GM19099 (cell line): ENCODE measurements around the gene KDM2B.

Experiments used
- POLR2A ChIP-seq: IDR thresholded peaks from 3 replicates; pipeline ENCODE4 v1.6.1; 2011; ENCODE audit warnings: low read depth; ENCODE audit not compliant: insufficient read length; ENCODE audit errors: extremely low read depth

The KDM2B gene

DNA sequence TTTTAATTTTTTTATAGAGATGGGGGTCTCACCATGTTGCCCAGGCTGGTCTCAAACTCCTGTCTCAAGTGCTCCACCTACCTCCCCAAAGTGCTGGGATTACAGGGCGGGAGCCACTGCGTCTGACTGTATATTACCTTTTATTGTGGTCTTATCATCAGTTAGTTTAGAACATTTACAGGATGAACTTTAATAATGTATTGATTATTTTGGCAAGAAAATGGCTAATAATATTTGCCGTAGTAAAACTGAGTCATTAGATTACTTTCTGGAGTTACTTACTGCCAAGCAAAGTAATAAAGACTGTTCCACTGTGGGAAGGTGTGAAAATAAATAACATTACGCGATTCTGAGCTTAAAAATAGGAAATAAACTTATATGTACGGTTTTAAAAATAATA lies 21.9 kb upstream of the KDM2B start:
- TF ChIP-seq POLR2A, result no peak

DNA sequence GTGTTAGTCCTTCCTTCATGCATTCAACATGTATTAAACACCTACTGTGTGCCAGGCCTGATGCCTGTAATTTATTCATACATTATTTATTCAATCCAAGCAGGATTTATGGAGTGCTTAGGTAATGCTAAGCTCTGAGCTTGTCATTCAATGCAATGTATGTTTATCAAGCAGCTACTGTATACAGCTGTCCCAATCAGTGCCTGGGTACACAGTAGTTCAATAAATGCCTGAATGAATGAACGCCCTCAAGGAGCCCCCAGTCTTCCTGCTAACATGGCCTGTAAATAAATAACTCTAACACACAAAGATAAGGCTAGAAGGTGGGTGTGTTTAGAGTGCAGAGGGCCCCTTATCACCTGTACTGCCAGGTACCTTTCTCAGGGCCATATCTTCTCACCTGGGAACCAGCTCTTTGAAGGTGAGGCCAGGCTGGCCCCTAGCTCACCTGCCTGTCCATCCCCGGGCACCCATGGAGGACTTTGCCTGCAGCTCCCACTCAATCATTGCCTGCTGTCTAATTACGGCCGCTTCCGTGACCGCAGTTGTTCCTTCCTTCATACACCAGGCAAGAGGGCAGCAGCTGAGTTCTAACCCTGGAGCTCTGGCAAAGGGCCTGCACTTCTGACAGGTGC lies 20.0 kb upstream of the KDM2B start:
- TF ChIP-seq POLR2A, result no peak

DNA sequence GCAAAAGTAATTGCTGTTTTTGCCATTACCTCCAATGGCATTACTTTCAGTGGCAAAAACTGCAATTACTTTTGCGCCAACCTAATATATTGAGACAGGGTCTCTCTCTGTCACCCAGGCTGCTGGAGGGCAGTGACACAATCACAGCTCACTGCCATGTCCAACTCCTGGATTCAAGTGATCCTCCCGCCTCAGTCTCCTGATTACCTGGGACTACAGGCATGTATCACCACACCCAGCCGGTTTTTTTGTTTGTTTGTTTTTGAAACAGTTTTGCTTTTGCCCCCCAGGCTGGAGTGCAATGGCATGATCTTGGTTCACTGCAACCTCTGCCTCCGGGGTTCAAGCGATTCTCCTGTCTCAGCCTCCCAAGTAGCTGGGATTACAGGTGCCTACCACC lies 15.7 kb upstream of the KDM2B start:
- no peak for TF ChIP-seq POLR2A

DNA sequence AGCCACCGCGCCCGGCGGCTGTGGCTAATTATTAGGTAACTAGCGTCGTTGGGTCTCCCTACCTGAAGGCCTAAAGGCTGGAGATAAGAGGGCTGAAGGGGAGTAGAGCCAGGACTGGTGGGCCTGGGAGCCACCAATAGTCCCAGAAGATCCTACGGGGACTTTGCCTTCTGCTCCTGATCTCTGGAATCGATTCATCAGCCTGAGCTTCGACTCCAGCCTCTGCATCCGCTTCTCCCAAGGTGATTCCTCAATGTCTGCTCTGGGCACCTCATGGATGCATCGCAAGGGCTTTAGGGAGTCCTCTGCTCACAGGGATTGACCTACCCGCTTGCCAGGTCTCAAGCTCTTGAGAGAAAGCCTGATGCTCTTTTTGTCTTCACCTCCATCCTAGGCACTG lies 14.7 kb upstream of the KDM2B start:
- TF ChIP-seq POLR2A, result no peak

DNA sequence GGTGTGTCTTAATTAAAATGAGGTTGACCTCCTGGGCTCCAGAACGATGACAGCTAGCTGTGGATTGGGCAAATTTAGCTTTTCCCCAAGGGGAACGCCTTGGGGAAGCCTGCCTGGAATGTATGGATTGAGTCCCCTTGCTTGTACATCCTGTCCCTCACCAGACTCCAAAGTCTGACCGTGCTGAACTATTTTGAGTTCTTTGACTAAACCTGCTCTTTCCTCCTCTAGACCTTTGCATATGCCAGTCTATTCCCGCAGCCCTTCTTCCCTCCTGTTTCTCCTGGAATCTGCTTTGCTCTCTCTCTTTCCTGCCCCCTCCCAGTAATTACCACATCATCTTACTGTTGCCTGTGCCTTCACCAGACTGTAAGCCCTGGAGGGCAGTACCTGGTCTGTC lies 11.5 kb upstream of the KDM2B start:
- no peak for TF ChIP-seq POLR2A

DNA sequence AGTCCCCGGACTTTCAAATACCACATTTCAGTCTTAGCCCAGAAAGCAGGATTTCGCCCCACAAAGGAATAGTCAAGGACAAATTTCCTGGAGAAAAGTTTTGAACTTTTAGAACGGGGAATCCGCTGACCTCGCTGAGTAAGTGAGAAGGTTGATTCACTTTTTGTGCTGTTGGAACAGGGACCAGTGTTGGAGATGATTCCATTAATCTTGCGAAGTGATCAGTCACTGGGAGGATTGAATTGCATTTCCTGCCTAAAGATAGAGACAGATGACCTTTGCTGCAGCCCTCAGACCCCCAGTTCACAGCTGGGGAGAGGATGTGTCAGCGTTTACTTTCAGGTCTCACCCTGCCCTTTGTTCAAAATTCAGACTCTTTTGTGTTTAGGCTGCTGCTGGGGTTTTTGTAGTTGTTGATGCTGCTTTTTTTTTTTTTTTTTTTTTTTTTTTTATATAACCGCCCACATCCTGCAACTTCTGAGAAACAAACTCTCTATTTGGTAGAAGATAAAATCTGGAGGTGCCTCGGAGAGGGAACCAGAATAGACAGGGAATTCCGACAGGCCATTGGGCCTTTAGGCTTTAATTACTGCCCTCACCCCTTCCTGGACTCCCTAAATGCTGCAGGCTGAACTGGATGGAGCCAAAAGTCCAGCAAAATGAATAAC lies 9.8 kb upstream of the KDM2B start:
- no peak for TF ChIP-seq POLR2A

DNA sequence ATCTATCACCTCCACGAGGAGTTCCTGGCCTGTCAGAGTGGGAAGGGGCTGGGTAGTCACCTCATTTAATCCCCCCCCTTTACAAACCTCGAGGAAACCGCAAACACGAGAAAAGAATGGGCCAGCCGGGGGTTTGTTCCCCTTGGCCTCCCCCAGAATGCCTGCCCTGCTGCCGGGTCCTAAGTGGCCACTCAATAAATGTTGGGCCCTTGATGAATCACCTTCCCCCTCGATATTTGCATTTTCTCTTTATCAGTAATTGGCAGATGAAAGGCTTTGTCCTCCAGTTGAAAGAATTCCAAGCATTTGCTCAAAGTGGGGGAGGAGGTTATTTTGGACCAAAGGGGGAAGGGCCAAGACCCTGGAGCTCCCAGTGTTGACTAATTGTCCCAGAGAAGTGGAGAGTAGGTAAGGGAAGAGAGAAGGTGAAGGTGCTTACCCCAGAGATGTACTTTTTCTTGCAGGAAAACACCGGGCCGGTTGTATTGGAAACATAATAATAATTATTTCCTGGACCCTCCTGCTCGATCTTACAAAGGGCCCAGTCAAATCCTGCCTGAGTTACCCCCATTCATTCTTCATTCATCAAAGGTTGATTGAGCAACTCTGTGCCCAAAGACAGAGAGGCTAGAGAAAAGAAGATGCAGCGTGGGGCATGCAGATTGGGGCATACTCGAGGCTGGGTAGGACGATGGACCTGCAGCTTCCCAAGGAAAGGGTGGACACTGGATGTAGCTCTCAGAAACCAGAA lies 1.9 kb upstream of the KDM2B start:
- TF ChIP-seq POLR2A, result no peak

DNA sequence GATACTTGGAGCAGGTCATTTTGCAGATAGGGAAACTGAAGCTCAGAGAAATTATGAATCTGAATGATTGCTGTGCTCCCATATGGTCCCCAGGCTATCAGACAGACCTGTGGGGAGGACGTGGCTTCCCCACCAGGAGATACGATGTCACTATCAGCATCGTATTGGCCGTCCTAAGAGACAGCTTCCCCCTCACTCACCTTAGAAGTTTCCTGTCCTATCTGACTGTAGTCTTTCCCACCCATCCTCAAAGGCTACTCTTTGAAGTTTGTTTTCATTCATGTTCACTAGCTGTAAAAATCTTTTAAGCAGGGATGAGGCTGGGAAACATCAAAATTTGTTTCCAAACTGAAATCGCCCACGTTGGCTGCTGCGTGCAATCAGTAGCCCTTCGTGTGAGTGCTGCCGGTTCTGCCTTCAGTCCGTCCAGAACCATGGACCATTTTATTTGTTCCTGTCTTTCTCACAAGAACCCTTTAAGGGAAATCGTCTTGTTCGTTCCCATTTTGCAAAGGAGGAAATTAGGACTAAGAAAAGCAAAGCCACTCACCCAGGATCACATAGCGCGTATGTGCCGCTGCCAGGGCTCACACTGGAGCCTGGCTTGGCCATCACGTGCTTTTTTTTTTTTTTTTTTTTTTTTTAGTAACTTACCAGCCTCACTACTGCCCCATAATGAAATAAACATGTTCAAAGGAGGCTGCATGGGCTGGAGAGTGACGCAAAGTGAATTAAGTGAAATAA lies 1.0 kb upstream of the KDM2B start:
- no peak for TF ChIP-seq POLR2A

DNA sequence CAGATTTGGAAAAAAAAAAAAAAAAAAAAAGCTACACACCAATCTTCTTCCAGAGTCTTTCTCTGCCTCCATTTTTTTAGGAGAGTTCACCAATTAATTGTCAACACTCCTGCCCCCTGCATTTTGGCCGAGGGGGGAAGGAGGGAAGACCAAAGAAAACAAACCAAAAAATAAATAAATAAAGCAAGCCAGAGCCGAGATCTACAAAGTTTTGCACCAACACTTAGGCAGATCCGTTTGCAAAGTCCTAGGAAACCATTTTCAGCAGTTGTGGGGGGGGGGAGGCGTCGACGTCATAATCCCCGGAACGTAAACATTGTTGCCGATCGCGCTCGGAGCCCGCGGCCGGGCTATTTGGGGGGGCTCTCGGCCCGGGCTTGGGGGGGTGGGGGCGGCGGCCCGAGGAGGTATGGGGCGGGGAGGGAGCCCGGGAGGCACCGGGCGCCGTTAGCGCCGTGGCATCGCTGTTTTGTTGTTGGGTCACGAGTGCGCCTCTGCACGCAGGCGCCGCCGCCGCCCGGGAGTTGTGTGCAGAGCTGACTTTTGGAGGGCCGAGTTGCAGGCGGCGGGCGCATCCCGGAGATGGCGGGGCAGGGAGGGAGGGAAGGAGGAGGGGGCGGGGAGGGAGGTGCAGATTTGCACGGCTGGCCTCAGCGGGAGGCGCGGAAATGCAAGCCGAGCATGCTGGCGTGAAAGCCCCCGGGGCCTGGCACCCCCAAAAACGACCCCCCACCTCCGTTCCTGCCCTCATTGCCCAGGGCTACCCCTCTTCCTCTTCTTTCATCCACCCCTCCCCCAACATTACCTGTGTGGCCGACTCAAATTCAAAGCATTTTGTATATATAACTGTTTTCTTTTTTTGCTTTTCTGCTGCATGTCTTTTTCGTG lies 598 bp downstream of the KDM2B start:
- peak; percentile 49 for TF ChIP-seq POLR2A

DNA sequence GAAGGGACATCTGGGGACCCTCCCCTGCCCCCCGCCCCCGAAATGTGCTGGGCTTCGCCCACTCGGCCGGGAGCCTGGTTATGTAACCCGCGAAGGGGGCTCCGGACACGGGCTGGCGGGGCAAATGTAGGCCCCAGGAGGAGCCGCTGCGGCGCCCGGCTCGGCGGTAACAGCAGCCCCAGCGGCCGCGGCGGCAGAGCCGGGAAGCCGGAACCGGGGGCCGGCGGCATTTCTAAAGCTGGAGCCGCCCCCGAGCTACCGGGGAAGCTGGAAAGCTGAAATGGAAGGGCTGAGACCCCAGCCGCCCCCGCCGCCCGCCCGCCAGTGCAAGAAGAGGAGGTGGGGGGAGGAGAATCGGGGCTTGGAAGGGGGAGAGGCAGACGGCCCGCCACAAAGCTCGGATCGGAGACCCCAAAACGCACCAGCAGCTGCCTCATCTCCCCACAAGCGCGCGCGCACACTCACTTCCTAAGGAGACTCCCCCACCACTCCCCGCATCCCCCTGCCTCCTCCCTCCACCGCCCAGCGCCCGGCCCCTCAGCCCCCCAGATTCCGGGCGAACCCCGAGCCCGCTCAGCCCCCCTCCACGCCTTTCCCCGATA lies 1.5 kb downstream of the KDM2B start:
- peak; percentile 17 for TF ChIP-seq POLR2A

DNA sequence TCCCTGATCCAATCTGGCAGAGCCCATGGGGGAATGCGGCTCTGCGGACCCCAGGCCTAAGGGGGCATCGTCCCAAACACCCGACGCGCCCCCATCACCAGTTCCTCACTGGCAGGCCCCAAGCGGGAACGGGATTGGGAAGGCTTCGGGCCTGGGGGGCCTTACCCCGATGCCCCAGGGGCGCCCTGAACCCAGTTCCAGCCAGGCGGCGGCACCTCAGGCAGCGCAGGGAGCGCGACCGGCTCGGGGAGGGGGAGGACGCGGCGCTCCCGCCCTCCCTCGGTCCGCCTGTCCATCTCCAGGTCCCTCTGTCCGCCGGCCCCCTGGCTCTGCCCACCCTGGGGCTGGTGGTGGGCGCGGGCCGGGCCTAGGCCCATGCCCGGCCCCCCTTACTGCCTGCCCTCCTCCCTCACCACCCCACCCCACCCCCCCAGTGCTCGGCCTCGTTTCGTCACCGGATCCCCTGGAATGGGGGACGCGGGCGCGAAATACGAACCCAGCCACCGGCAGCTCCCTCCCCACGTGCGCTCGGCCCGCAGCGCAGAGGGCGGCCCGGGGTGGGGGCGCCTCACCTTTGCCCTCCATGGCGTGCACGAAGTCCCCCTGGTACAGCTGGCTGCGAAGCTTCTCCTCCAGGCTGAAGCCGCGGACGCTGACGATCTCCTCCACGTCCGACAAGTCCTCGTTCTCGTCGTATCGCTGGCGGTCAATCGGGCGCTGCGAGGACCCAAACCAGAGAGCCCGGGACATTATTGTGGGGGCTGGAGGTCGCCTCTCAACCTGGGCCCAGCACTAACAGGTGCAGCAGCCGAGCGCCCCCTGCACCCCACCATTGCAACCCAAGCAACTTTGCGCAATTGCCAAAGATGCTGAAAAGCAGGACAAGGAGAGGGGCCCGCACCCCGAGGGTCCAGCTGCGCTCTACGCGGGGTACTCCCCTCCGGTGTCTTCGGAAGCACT lies 2.3 kb downstream of the KDM2B start:
- TF ChIP-seq POLR2A, result no peak

DNA sequence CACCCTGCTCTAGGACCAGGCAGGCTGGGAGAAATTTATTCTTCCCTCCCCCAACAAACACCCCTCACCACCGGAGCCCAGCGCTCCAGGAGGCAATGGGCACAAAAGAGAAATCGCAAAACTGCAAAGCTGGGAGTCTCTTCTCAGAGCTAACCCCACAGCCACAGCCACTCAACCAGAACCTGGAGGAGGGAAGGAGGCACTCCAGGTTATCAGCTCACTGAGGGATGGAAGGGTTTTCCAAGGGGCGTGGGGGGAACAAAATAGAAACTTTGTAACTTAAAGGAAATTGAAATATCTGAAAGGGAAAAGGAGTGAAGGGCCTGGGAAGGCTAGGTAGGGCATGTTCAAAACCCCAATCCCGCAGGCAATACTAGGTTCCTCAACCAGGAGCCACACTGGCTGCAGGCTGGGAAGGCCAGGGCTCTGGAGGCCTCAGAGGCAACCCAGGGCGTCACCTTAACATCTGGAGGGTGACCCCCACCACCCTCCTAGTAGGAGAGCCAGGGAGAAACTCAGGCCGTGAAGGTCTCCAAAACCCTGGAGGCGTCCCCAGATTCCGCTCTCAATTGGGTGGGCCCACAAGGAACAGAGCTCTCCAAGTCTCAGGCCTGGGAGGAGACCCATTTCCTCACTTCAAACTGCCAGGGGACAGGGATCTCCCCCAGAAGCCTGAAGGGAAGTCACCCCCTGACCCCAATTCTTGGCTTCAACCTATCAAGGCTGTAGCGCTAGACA lies 3.2 kb downstream of the KDM2B start:
- TF ChIP-seq POLR2A, result no peak
